Measurements from ENCODE around the gene POLE3.
"Not testable (repeated sequence)": the region's sequence is repeated elsewhere in the genome, so short reads cannot be mapped to it uniquely, and the experiment has no call there.

- not testable (repeated sequence) for TF ChIP-seq POLR2A (IDR thresholded peaks at IDR 0.05; ENCODE audit: low read length); GATA1 (IDR thresholded peaks at IDR 0.05; ENCODE audit: low read depth, low read length)
Observed at GRCh38 chr9:113406873-113407511, 3.5 kb downstream of the POLE3 start.

Measured in erythroblast (primary cell).